Measurements from ENCODE around the gene PFDN4.

Gene PFDN4

GRCh38 chr20:54207743-54208547, at the start of gene PFDN4:
PFDN4 (plus strand) TSS chr20:54208087; CDS start chr20:54208101, 14 bp downstream.
- TF ChIP-seq CTCF (conservative IDR thresholded peaks at IDR 0.05): peak; percentile 96
- peak within 1 kb of the TSS; percentile 99 for H3K27ac ChIP-seq

- TF ChIP-seq CTCF (conservative IDR thresholded peaks at IDR 0.05): no peak
- no peak overlapping the region for H3K27ac ChIP-seq
Measured at GRCh38 chr20:54158226-54158625, 49.7 kb upstream of the PFDN4 start.

- H3K27ac ChIP-seq: no peak overlapping the region
- no peak for TF ChIP-seq CTCF (conservative IDR thresholded peaks at IDR 0.05)
Measured at GRCh38 chr20:54158856-54159418, 49.0 kb upstream of the PFDN4 start.

- TF ChIP-seq CTCF (conservative IDR thresholded peaks at IDR 0.05): no peak
Measured at GRCh38 chr20:54160065-54161007, 47.6 kb upstream of the PFDN4 start.

GRCh38 chr20:54161008-54161820, 46.7 kb upstream of the PFDN4 start:
- H3K27ac ChIP-seq: no peak overlapping the region
- no peak for TF ChIP-seq CTCF (conservative IDR thresholded peaks at IDR 0.05)

More at GRCh38 chr20:54160065-54161007, 47.6 kb upstream of the PFDN4 start:
- no peak overlapping the region for H3K27ac ChIP-seq

- H3K27ac ChIP-seq: no peak overlapping the region
- TF ChIP-seq CTCF (conservative IDR thresholded peaks at IDR 0.05): no peak
Measured at GRCh38 chr20:54161821-54162149, 46.1 kb upstream of the PFDN4 start.
